Spinal cord (tissue), 10 donors: Measurements from ENCODE around the gene REXO4. TPM values are rescaled to one million over a fixed set of nuclear protein-coding genes. Genes with fewer than 3 reads are reported as not detected.
"Not testable (repeated sequence)": the region's sequence is repeated elsewhere in the genome, so short reads cannot be mapped to it uniquely, and the experiment has no call there.

Experiments used
- DNase-seq, 6 donors: peaks; one replicate each; pipeline versions ENCODE4 v3.0.0 to v3.0.0-alpha.2; 2013 to 2015; ENCODE audit warnings: low spot score in 6 of 6, low read depth in 4 of 6
- H3K27ac ChIP-seq: one replicate; pipeline ENCODE4 v1.5.1; 2013; ENCODE audit warnings: low read depth, low read length, control low read depth
- H3K27me3 ChIP-seq: one replicate; pipeline ENCODE4 v1.6.1; 2013; ENCODE audit warnings: low read length; ENCODE audit not compliant: control insufficient read depth, insufficient read depth
- H3K36me3 ChIP-seq: one replicate; pipeline ENCODE4 v1.6.1; 2013; ENCODE audit warnings: low read length; ENCODE audit not compliant: control insufficient read depth, insufficient read depth
- H3K4me1 ChIP-seq: one replicate; pipeline ENCODE4 v1.6.1; 2013; ENCODE audit warnings: low read length; ENCODE audit not compliant: control insufficient read depth, insufficient read depth
- H3K4me3 ChIP-seq: one replicate; pipeline ENCODE4 v1.5.1; 2013; ENCODE audit warnings: low read depth, low read length, control low read depth
- H3K9me3 ChIP-seq: one replicate; pipeline ENCODE4 v1.6.1; 2013; ENCODE audit warnings: low read length; ENCODE audit not compliant: control insufficient read depth, insufficient read depth
- WGBS: methylation state at CpG from one replicate; pipeline ENCODE4 v1.1.5; 2013; ENCODE audit warnings: missing lambda C conversion rate; ENCODE audit not compliant: insufficient coverage; 5-methylcytosine and 5-hydroxymethylcytosine counted together
- polyA plus RNA-seq, 2 donors: library from polyadenylated mRNA; unstranded; fragments of 120-200 nt; gene quantifications; one replicate each; pipeline ENCODE4 v1.2.1, GENCODE V29; 2013; ENCODE audit not compliant: insufficient read length in 2 of 2
- total RNA-seq, 2 donors: library from RNA; depleted of rRNA in 1 of 2; stranded (reverse); fragments of 120-200 nt in 1 of 2; fragments of >200 nt in 1 of 2; gene quantifications; one replicate each; pipeline versions ENCODE4 v1.2.3 to v1.2.4, GENCODE V29; 2013 to 2014
- donor health status: healthy.

The REXO4 gene
- total and polyA plus RNA-seq, 4 donors = 9.0 to 28.1 (median 22.4) TPM

- no peaks in the 10 kb centered on the region for H3K27me3 ChIP-seq
- 90% methylated on average over 17 of the region's 17 CpGs for WGBS
- no peaks in the 10 kb centered on the region for H3K9me3 ChIP-seq
- H3K27ac ChIP-seq = no peak overlapping the region
- H3K4me3 ChIP-seq = no peak overlapping the region
- peaks cover 19% of the 10 kb centered on the region for H3K36me3 ChIP-seq
- DNase-seq = no peak
- H3K4me1 ChIP-seq = no peaks in the 10 kb centered on the region
These were observed 33.0 kb downstream of the REXO4 start for GRCh38 chr9:133384736-133385321.

- no peak overlapping the region for H3K27ac ChIP-seq
- peaks cover 19% of the 10 kb centered on the region for H3K36me3 ChIP-seq
- no peaks in the 10 kb centered on the region for H3K27me3 ChIP-seq
- H3K9me3 ChIP-seq = no peaks in the 10 kb centered on the region
- no peak overlapping the region for H3K4me3 ChIP-seq
- H3K4me1 ChIP-seq = no peaks in the 10 kb centered on the region
- no peak for DNase-seq
- 95% methylated on average over 3 of the region's 3 CpGs for WGBS
These were observed 34.4 kb downstream of the REXO4 start for GRCh38 chr9:133383438-133383837.

- no peaks in the 10 kb centered on the region for H3K9me3 ChIP-seq
- WGBS = 94% methylated on average over 4 of the region's 4 CpGs
- no peak overlapping the region for H3K4me3 ChIP-seq
- no peaks in the 10 kb centered on the region for H3K27me3 ChIP-seq
- H3K4me1 ChIP-seq = no peaks in the 10 kb centered on the region
- DNase-seq = no peak
- peaks cover 19% of the 10 kb centered on the region for H3K36me3 ChIP-seq
- no peak overlapping the region for H3K27ac ChIP-seq
These were observed 35.2 kb downstream of the REXO4 start for GRCh38 chr9:133382507-133383141.

DNA sequence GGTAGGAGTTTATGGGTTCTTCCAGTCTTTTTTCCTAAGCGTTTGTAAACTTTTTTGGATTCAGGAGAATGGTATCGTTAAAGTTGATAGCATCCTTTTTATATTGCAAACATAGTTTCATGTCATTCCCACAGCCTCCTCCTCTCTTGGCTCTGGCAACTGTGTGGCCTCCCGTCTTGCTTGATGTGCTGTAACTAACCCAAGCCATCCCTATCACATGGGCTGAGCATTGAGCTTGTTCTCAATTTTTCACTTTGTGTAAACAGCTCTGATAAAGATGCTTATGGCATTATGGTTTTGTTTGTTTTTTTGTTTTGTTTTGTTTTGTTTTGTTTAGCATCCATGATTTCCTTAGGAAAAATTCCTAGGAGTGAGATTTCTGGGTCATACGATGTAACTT, 37.1 kb downstream of the REXO4 start:
- no peaks in the 10 kb centered on the region for H3K27me3 ChIP-seq
- 80% methylated on average over 1 of the region's 4 CpGs for WGBS
- no peak overlapping the region for H3K27ac ChIP-seq
- H3K4me1 ChIP-seq = peaks cover 10% of the 10 kb centered on the region
- H3K4me3 ChIP-seq = no peak overlapping the region
- peaks cover 9% of the 10 kb centered on the region for H3K36me3 ChIP-seq
- H3K9me3 ChIP-seq = no peaks in the 10 kb centered on the region
- DNase-seq = no peak

GRCh38 chr9:133379153-133380086, 38.4 kb downstream of the REXO4 start:
- no peaks in the 10 kb centered on the region for H3K36me3 ChIP-seq
- H3K4me3 ChIP-seq = no peak overlapping the region
- 83% methylated on average over 9 of the region's 14 CpGs for WGBS
- H3K27ac ChIP-seq = no peak overlapping the region
- no peaks in the 10 kb centered on the region for H3K9me3 ChIP-seq
- DNase-seq = no peak
- H3K4me1 ChIP-seq = peaks cover 13% of the 10 kb centered on the region
- H3K27me3 ChIP-seq = no peaks in the 10 kb centered on the region

DNA sequence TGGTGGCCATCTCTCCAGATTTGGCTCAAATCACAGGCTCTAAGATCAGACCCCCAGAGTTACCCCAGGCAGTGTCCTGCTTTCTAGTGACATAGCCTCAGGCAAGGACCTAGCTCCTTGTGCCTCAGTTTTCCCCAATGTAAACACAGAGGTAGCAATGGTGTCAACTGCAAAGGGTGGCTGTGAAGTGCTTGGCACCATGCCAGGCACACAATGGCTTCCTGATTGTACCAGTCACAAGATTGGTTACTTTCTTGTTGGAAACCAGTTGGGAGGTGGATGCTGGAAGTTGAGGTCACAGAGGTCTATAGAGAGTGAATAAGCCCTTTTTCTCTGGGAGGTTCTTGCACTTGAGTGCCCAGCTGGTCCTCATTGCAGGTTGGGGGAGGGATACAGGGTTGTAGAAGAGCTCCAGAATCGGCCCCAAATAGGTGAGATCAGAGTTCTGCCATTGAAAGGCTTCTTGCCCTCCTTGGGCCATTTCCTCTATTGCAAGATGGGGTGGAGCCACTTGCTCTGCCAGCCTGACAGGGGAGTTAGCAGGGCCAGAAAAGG, 39.3 kb downstream of the REXO4 start:
- WGBS = 89% methylated on average over 1 of the region's 1 CpG
- DNase-seq = no peak
- H3K27me3 ChIP-seq = no peaks in the 10 kb centered on the region
- H3K36me3 ChIP-seq = peaks cover 2% of the 10 kb centered on the region
- H3K4me1 ChIP-seq = peaks cover 20% of the 10 kb centered on the region
- no peak overlapping the region for H3K27ac ChIP-seq
- no peaks in the 10 kb centered on the region for H3K9me3 ChIP-seq
- no peak overlapping the region for H3K4me3 ChIP-seq

DNA sequence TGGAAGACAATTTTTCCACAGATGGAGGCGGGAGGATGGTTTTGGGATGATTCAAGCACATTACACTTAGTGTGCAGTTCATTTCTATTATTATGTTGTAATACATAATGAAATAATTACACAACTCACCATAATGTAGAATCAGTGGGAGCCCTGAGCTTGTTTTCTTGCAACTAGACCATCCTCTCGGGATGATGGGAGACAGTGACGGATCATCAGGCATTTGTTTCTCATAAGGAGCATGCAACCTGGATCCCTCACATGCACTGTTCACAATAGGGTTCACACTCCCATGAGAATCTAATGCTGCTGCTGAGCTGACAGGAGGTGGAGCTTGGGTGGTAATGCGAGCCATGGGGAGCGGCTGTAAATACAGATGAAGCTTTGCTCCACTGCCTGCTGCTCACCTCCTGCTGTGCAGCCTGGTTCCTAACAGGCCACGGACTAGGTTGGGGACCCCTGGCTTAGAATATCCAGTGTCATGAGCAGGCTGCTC, 40.0 kb downstream of the REXO4 start:
- WGBS = 31% methylated on average over 3 of the region's 6 CpGs
- Histone ChIP-seq H3K4me1 (peaks cover 25% of the 10 kb centered on the region), H3K36me3 (peaks cover 9% of the 10 kb centered on the region), H3K27me3 (no peaks in the 10 kb centered on the region), H3K4me3 (no peak overlapping the region), H3K9me3 (no peaks in the 10 kb centered on the region), H3K27ac (no peak overlapping the region)
- DNase-seq = no peak

GRCh38 chr9:133377280-133377679, 40.5 kb downstream of the REXO4 start:
- H3K36me3 ChIP-seq = peaks cover 12% of the 10 kb centered on the region
- DNase-seq, H3K4me3 ChIP-seq, H3K27me3 ChIP-seq, H3K9me3 ChIP-seq, H3K27ac ChIP-seq: not testable (repeated sequence)
- H3K4me1 ChIP-seq = peaks cover 28% of the 10 kb centered on the region
- over 99% methylated on average over 11 of the region's 14 CpGs for WGBS
